ENCODE measurements around the gene CCDC71L. TPM values are rescaled to one million over a fixed set of nuclear protein-coding genes. Genes with fewer than 3 reads are reported as not detected.

CCDC71L gene
- total and polyA plus RNA-seq, 2 donors = 24.6 to 35.8 TPM

- no peak for DNase-seq (ENCODE audit: low read depth in 6 of 9, low spot score in 9 of 9)
- Histone ChIP-seq H3K4me1 (ENCODE audit: control insufficient read depth in 2 of 2, insufficient read depth in 2 of 2, low read length in 2 of 2) (no peaks in the 10 kb centered on the region), H3K4me3 (ENCODE audit: low read length in 2 of 2) (no peak overlapping the region), H3K27ac (ENCODE audit: low read depth in 1 of 2, low read length in 1 of 2) (no peak overlapping the region), H3K9me3 (ENCODE audit: control insufficient read depth in 2 of 2, insufficient read depth in 1 of 2, low read length in 1 of 2) (no peaks in the 10 kb centered on the region), H3K36me3 (ENCODE audit: control insufficient read depth in 2 of 2, insufficient read depth in 2 of 2, low read length in 1 of 2) (no peaks in the 10 kb centered on the region), H3K27me3 (ENCODE audit: control insufficient read depth in 2 of 2, insufficient read depth in 1 of 2, low read length in 1 of 2) (no peaks in the 10 kb centered on the region)
These were observed 47.0 kb downstream of the CCDC71L start for GRCh38 chr7:106613848-106614560.

GRCh38 chr7:106613279-106613678 lies 47.7 kb downstream of the CCDC71L start:
- no peaks in the 10 kb centered on the region for H3K36me3 ChIP-seq (ENCODE audit: control insufficient read depth in 2 of 2, insufficient read depth in 2 of 2, low read length in 1 of 2)
- no peaks in the 10 kb centered on the region for H3K27me3 ChIP-seq (ENCODE audit: control insufficient read depth in 2 of 2, insufficient read depth in 1 of 2, low read length in 1 of 2)
- no peaks in the 10 kb centered on the region for H3K9me3 ChIP-seq (ENCODE audit: control insufficient read depth in 2 of 2, insufficient read depth in 1 of 2, low read length in 1 of 2)
- no peak overlapping the region for H3K4me3 ChIP-seq (ENCODE audit: low read length in 2 of 2)
- no peak for DNase-seq (ENCODE audit: low read depth in 6 of 9, low spot score in 9 of 9)
- peaks cover 4 to 6% of the 10 kb centered on the region in 2 donors for H3K4me1 ChIP-seq (ENCODE audit: control insufficient read depth in 2 of 2, insufficient read depth in 2 of 2, low read length in 2 of 2)
- no peak overlapping the region for H3K27ac ChIP-seq (ENCODE audit: low read depth in 1 of 2, low read length in 1 of 2)
- WGBS = 98% methylated on average over 6 of the region's 6 CpGs

- H3K4me3 ChIP-seq (ENCODE audit: low read length in 2 of 2) = no peak overlapping the region
- no peak for DNase-seq (ENCODE audit: low read depth in 6 of 9, low spot score in 9 of 9)
- 98% methylated on average over 1 of the region's 1 CpG for WGBS
These were observed 48.5 kb downstream of the CCDC71L start for GRCh38 chr7:106612432-106612831.

GRCh38 chr7:106611911-106612310 lies 49.0 kb downstream of the CCDC71L start:
- Histone ChIP-seq H3K36me3 (ENCODE audit: control insufficient read depth in 2 of 2, insufficient read depth in 2 of 2, low read length in 1 of 2) (no peaks in the 10 kb centered on the region), H3K27me3 (ENCODE audit: control insufficient read depth in 2 of 2, insufficient read depth in 1 of 2, low read length in 1 of 2) (no peaks in the 10 kb centered on the region), H3K27ac (ENCODE audit: low read depth in 1 of 2, low read length in 1 of 2) (no peak overlapping the region), H3K4me3 (ENCODE audit: low read length in 2 of 2) (no peak overlapping the region), H3K9me3 (ENCODE audit: control insufficient read depth in 2 of 2, insufficient read depth in 1 of 2, low read length in 1 of 2) (no peaks in the 10 kb centered on the region), H3K4me1 (ENCODE audit: control insufficient read depth in 2 of 2, insufficient read depth in 2 of 2, low read length in 2 of 2) (peaks cover 8 to 9% of the 10 kb centered on the region in 2 donors)
- 83% methylated on average over 3 of the region's 3 CpGs for WGBS
- no peak for DNase-seq (ENCODE audit: low read depth in 6 of 9, low spot score in 9 of 9)

More at GRCh38 chr7:106612432-106612831, 48.5 kb downstream of the CCDC71L start:
- Histone ChIP-seq H3K36me3 (ENCODE audit: control insufficient read depth in 2 of 2, insufficient read depth in 2 of 2, low read length in 1 of 2) (no peaks in the 10 kb centered on the region), H3K27ac (ENCODE audit: low read depth in 1 of 2, low read length in 1 of 2) (no peak overlapping the region), H3K9me3 (ENCODE audit: control insufficient read depth in 2 of 2, insufficient read depth in 1 of 2, low read length in 1 of 2) (no peaks in the 10 kb centered on the region), H3K27me3 (ENCODE audit: control insufficient read depth in 2 of 2, insufficient read depth in 1 of 2, low read length in 1 of 2) (no peaks in the 10 kb centered on the region), H3K4me1 (ENCODE audit: control insufficient read depth in 2 of 2, insufficient read depth in 2 of 2, low read length in 2 of 2) (peaks cover 7 to 9% of the 10 kb centered on the region in 2 donors)

GRCh38 chr7:106610996-106611886 lies 49.7 kb downstream of the CCDC71L start:
- no peak overlapping the region for H3K4me3 ChIP-seq (ENCODE audit: low read length in 2 of 2)
- no peaks in the 10 kb centered on the region for H3K27me3 ChIP-seq (ENCODE audit: control insufficient read depth in 2 of 2, insufficient read depth in 1 of 2, low read length in 1 of 2)
- WGBS = 95% methylated on average over 6 of the region's 6 CpGs
- H3K9me3 ChIP-seq (ENCODE audit: control insufficient read depth in 2 of 2, insufficient read depth in 1 of 2, low read length in 1 of 2) = no peaks in the 10 kb centered on the region
- peaks cover 12 to 14% of the 10 kb centered on the region in 2 donors for H3K4me1 ChIP-seq (ENCODE audit: control insufficient read depth in 2 of 2, insufficient read depth in 2 of 2, low read length in 2 of 2)
- no peak for DNase-seq (ENCODE audit: low read depth in 6 of 9, low spot score in 9 of 9)
- H3K36me3 ChIP-seq (ENCODE audit: control insufficient read depth in 2 of 2, insufficient read depth in 2 of 2, low read length in 1 of 2) = no peaks in the 10 kb centered on the region
- no peak overlapping the region for H3K27ac ChIP-seq (ENCODE audit: low read depth in 1 of 2, low read length in 1 of 2)

- Histone ChIP-seq H3K27ac (ENCODE audit: low read depth in 1 of 2, low read length in 1 of 2) (no peak overlapping the region), H3K9me3 (ENCODE audit: control insufficient read depth in 2 of 2, insufficient read depth in 1 of 2, low read length in 1 of 2) (no peaks in the 10 kb centered on the region), H3K27me3 (ENCODE audit: control insufficient read depth in 2 of 2, insufficient read depth in 1 of 2, low read length in 1 of 2) (no peaks in the 10 kb centered on the region), H3K4me1 (ENCODE audit: control insufficient read depth in 2 of 2, insufficient read depth in 2 of 2, low read length in 2 of 2) (peaks cover 24 to 28% of the 10 kb centered on the region in 2 donors), H3K36me3 (ENCODE audit: control insufficient read depth in 2 of 2, insufficient read depth in 2 of 2, low read length in 1 of 2) (no peaks in the 10 kb centered on the region), H3K4me3 (ENCODE audit: low read length in 2 of 2) (no peak overlapping the region)
- 98% methylated on average over 5 of the region's 5 CpGs for WGBS
- DNase-seq (ENCODE audit: low read depth in 6 of 9, low spot score in 9 of 9) = no peak
These were observed 51.5 kb downstream of the CCDC71L start for GRCh38 chr7:106609416-106609815.

GRCh38 chr7:106608661-106609060 lies 52.3 kb downstream of the CCDC71L start:
- Histone ChIP-seq H3K27me3 (ENCODE audit: control insufficient read depth in 2 of 2, insufficient read depth in 1 of 2, low read length in 1 of 2) (no peaks in the 10 kb centered on the region), H3K36me3 (ENCODE audit: control insufficient read depth in 2 of 2, insufficient read depth in 2 of 2, low read length in 1 of 2) (no peaks in the 10 kb centered on the region), H3K27ac (ENCODE audit: low read depth in 1 of 2, low read length in 1 of 2) (no peak overlapping the region), H3K4me3 (ENCODE audit: low read length in 2 of 2) (no peak overlapping the region), H3K9me3 (ENCODE audit: control insufficient read depth in 2 of 2, insufficient read depth in 1 of 2, low read length in 1 of 2) (peaks cover 0 to 4% of the 10 kb centered on the region in 2 donors), H3K4me1 (ENCODE audit: control insufficient read depth in 2 of 2, insufficient read depth in 2 of 2, low read length in 2 of 2) (peaks cover 29 to 33% of the 10 kb centered on the region in 2 donors)
- 90% methylated on average over 1 of the region's 1 CpG for WGBS
- no peak for DNase-seq (ENCODE audit: low read depth in 6 of 9, low spot score in 9 of 9)
